Measurements from ENCODE around the gene SPATA3. TPM values are rescaled to one million over a fixed set of nuclear protein-coding genes. Genes with fewer than 3 reads are reported as not detected.

The SPATA3 gene
- total and polyA plus RNA-seq, 2 of the 13 experiments (the other 11 are each of a cell fraction or from before 2014, with no cell fraction given): not detected

DNA sequence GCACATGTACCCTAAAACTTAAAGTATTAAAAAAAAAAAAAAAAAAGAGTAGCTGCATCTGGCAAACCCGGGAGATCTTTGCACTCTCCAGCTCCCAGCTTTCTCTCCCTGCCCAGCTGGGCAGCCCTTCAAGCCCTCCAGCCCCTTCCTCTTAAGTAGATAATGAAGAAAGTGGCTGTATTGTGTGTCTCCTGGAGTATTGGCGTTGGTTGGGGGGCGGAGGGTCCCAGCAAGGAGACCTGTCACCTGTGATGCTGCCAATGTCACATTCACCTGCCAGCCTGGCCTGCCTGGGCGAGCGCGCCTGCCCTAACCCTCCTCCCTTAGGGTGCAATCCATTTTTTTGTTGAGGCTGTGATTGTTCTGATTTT is 43.4 kb downstream of the SPATA3 start:
- ATAC-seq (no peak), FAIRE-seq (no peak), DNase-seq (ENCODE audit: low spot score) (no peak)
- peak overlapping the region; percentile 98 for H3K4me2 ChIP-seq (ENCODE audit: low read depth, low read length)
- H3K79me2 ChIP-seq (ENCODE audit: insufficient read depth, low read length): peaks cover 36% of the 10 kb centered on the region
- no peak overlapping the region for H2AFZ ChIP-seq (ENCODE audit: low read length)
- no peaks in the 10 kb centered on the region for H3K9me3 ChIP-seq (ENCODE audit: low read length)
- H4K20me1 ChIP-seq (ENCODE audit: insufficient read depth, low read length): peaks cover 6% of the 10 kb centered on the region; the same call in 1 of the 2 replicates
- peaks cover 12 to 27% of the 10 kb centered on the region in 2 experiments for H3K36me3 ChIP-seq (replicated peaks in 1 of 2; ENCODE audit: control insufficient read depth in 1 of 2, insufficient read depth in 2 of 2, low read length in 2 of 2)
- no peaks in the 10 kb centered on the region; a peak in 1 of 5 replicates for H3K27me3 ChIP-seq (ENCODE audit: control insufficient read depth in 1 of 2, insufficient read depth in 2 of 2, low read length in 2 of 2)
- ChIA-PET POLR2A (interaction anchor here (0.6 to 8.5 kb wide), 4 partner anchors 11 to 143 kb away, joined by 3 to 399 read pairs (median 4); partner anchors contain the start of gene PSMD1), CTCF (ENCODE audit: low intra/inter-chr PET ratio, low total read pairs) (no interaction called here)
- no TSS peak for BruUV-seq (replicated peaks)
- H3K4me3 ChIP-seq (replicated peaks in 1 of 3; ENCODE audit: insufficient read depth in 1 of 3, low read depth in 2 of 3, low read length in 3 of 3): peak overlapping the region; percentile 13 to 60 (median 28); a peak in 4 of 6 replicates
- H3K4me1 ChIP-seq (ENCODE audit: insufficient read depth, low read length): peaks cover 72% of the 10 kb centered on the region
- peak overlapping the region; percentile 62 for H3K27ac ChIP-seq (ENCODE audit: extremely low read length, insufficient read depth, low read length)
- H3K9ac ChIP-seq (ENCODE audit: insufficient read depth, low read depth, low read length): peak overlapping the region; percentile 90; the same call in 1 of the 2 replicates
- 69% methylated on average over 5 of the region's 6 CpGs for WGBS (ENCODE audit: low lambda C conversion rate)
- in situ Hi-C loops (cut with HindIII; ENCODE audit: extremely low pct_ligation_motif_present, low pct_unique_long_range_greater_than_20kb) (no loop called here), intact Hi-C loops (cut with micrococcal nuclease; ENCODE audit: unreplicated experiment) (no loop called here)
- TF ChIP-seq SP4 (CRISPR knock-in tag; IDR thresholded peaks at IDR 0.05) (0 out of 2 replicates have a peak, but pooled peaks have one; percentile 4), RXRB (CRISPR knock-in tag; IDR thresholded peaks at IDR 0.05; ENCODE audit: borderline replicate concordance) (no peak), ZNF468 (CRISPR knock-in tag; IDR thresholded peaks at IDR 0.05) (no peak), DPF2 (CRISPR knock-in tag; IDR thresholded peaks at IDR 0.05; ENCODE audit: borderline replicate concordance, low read depth) (no peak), TOPORS (CRISPR knock-in tag; IDR thresholded peaks at IDR 0.05) (no peak), SNAI1 (CRISPR knock-in tag; IDR thresholded peaks at IDR 0.05; ENCODE audit: borderline replicate concordance) (no peak), ZNF225 (CRISPR knock-in tag; IDR thresholded peaks at IDR 0.05) (no peak), POLR2A (IDR thresholded peaks at IDR 0.05; ENCODE audit: insufficient read depth in 1 of 2, low read depth in 2 of 2, low read length in 2 of 2) (peak in 1 of 2 experiments; percentile 37; a peak in 2 of 4 replicates), PHF21A (CRISPR knock-in tag; IDR thresholded peaks at IDR 0.05) (0 out of 2 replicates have a peak, but pooled peaks have one; percentile 9), KDM2A (CRISPR knock-in tag; IDR thresholded peaks at IDR 0.05; ENCODE audit: borderline replicate concordance, low read depth) (no peak), SP1 (IDR thresholded peaks at IDR 0.05) (no peak), SP1 (CRISPR knock-in tag; IDR thresholded peaks at IDR 0.05) (no peak), RBM22 (optimal IDR thresholded peaks at IDR 0.05; ENCODE audit: low read length) (peak; percentile 50), ZNF263 (CRISPR knock-in tag; IDR thresholded peaks at IDR 0.05) (0 out of 2 replicates have a peak, but pooled peaks have one; percentile 6), ZNF709 (CRISPR knock-in tag; IDR thresholded peaks at IDR 0.05) (0 out of 2 replicates have a peak, but pooled peaks have one; percentile 37), ZNF143 (CRISPR knock-in tag; IDR thresholded peaks at IDR 0.05) (0 out of 2 replicates have a peak, but pooled peaks have one; percentile 3), ZNF883 (CRISPR knock-in tag; IDR thresholded peaks at IDR 0.05; ENCODE audit: not compliant biosample characterization) (no peak)
- TF ChIP-seq, protein P1, sequence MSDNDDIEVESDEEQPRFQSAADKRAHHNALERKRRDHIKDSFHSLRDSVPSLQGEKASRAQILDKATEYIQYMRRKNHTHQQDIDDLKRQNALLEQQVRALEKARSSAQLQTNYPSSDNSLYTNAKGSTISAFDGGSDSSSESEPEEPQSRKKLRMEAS (IDR thresholded peaks at IDR 0.05): 0 out of 2 replicates have a peak, but pooled peaks have one; percentile 7
- TF ChIP-seq, protein P2, sequence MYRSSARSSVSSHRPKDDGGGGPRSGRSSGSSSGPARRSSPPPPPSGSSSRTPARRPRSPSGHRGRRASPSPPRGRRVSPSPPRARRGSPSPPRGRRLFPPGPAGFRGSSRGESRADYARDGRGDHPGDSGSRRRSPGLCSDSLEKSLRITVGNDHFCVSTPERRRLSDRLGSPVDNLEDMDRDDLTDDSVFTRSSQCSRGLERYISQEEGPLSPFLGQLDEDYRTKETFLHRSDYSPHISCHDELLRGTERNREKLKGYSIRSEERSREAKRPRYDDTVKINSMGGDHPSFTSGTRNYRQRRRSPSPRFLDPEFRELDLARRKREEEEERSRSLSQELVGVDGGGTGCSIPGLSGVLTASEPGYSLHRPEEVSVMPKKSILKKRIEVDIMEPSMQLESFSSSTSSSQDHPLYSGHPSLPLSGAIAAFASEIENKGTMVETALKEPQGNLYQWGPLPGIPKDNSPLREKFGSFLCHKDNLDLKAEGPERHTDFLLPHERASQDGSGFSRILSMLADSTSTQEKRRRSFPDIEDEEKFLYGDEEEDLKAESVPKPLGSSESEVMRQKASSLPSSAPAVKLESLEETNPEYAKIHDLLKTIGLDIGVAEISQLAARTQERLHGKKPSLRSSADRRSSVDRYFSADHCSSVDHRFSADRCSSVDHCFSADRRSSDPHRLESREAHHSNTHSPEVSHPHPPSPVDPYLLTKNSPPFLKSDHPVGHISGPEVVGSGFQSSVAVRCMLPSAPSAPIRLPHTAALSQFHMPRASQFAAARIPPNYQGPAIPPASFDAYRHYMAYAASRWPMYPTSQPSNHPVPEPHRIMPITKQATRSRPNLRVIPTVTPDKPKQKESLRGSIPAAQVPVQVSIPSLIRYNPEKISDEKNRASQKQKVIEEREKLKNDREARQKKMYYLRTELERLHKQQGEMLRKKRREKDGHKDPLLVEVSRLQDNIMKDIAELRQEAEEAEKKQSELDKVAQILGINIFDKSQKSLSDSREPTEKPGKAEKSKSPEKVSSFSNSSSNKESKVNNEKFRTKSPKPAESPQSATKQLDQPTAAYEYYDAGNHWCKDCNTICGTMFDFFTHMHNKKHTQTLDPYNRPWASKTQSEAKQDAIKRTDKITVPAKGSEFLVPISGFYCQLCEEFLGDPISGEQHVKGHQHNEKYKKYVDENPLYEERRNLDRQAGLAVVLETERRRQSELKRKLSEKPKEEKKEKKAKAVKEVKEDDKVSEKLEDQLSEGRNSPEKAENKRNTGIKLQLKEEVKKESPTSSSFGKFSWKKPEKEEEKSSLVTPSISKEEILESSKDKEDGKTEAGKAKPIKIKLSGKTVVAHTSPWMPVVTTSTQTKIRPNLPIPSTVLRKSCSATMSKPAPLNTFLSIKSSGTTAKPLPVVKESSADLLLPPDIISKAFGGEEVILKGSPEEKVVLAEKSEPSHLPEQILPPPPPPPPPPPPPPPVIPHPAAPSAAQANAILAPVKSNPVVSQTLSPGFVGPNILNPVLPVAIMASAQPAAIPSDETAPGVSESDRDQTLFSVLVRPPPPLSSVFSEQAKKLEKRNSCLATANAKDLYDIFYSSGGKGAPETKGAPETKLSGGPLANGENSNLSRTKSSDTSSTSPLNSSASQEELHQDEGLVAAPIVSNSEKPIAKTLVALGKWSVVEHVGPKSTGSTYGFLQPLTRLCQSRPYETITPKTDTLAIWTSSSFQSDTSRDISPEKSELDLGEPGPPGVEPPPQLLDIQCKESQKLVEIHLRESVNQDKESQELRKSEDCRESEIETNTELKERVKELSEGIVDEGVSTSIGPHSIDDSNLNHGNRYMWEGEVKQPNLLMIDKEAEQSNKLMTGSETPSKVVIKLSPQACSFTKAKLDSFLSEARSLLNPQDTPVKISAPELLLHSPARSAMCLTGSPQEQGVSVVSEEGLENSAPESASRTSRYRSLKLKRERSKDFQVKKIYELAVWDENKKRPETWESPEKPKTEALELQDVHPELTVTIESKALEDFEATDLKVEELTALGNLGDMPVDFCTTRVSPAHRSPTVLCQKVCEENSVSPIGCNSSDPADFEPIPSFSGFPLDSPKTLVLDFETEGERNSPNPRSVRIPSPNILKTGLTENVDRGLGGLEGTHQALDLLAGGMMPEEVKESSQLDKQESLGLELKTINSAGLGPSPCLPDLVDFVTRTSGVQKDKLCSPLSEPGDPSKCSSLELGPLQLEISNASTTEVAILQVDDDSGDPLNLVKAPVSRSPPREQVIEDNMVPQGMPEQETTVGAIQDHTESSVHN (CRISPR knock-in tag; IDR thresholded peaks at IDR 0.05): no peak
